Measurements from ENCODE around the gene SLC16A2. TPM values are rescaled to one million over a fixed set of nuclear protein-coding genes. Genes with fewer than 3 reads are reported as not detected.

Gene SLC16A2
- 63.1 TPM for polyA plus RNA-seq (ENCODE audit: insufficient read length)

DNA sequence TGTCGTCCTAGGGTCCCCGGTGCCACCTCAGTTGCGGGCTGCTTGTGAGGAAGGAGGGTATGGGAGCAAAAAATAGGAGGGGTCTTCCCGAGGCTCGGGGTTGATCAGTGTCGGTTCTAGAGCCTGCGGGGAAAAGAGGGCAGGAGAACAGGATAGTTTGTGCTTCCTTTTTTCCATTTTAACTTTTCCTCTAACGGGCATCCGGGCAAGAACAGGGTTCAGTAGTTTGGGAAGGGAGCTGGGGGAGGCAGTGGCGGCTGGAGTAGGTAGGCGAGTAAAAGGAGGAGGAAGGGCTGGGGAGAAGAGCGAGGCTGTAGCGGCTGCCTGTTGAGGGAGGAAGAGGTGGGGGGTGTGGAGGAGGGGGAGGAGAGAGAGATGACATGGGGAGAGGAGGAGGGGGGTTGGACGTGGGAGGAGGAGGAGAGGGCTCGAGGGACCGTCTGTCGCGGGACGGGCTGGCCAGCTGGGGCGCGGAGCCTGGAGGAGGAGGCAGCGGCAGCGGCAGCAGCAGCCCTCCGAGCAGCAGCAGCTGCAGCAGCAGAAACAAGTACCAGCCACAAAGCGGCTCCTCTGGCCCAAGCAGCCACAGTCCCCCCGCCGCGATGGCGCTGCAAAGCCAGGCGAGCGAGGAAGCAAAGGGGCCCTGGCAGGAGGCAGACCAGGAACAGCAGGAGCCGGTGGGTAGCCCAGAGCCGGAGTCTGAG lies at the start of gene SLC16A2:
TSS of gene SLC16A2 (plus strand) at position 458 of the 704 bp plus-strand sequence. CDS start at position 603, 145 bp downstream.
- peak; percentile 80 for DNase-seq

DNA sequence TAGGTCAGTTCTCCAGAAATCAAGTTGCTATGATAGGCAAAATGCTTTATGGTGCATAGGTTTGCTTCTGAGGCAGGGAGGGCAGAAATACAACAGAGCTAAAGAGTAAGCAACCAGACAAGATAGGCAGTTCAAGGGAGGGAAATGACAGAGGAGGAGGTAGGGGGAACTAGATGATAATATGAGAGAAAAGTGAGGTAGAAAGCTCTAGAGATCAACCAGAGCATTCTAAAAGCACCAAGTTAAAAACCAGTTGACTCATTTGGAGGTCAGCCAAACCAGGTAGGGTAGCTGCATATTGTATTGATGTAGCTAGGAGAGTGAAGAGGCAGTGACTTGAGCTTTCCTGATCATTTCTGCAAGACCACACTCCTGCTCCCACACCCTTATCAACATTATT lies 49.0 kb upstream of the SLC16A2 start:
- no peak for DNase-seq

DNA sequence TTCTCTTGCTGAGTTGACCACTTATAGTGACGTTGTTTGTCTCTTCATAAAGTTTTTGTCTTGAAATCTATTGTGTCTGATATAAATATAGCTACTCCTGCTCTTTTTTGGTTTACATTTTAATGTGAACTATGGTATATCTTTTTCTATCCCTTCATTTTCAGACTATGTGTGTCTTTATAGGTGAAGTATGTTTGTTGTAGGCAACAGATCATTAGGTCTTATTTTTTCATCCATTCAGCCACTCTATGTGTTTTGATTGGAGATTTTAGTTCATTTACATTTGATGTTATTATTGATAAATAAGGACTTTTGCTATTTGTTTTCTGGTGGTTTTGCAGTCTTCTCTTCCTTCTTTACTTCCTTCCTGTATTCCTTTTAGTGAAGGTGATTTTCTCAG lies 44.0 kb upstream of the SLC16A2 start:
- DNase-seq = no peak

DNA sequence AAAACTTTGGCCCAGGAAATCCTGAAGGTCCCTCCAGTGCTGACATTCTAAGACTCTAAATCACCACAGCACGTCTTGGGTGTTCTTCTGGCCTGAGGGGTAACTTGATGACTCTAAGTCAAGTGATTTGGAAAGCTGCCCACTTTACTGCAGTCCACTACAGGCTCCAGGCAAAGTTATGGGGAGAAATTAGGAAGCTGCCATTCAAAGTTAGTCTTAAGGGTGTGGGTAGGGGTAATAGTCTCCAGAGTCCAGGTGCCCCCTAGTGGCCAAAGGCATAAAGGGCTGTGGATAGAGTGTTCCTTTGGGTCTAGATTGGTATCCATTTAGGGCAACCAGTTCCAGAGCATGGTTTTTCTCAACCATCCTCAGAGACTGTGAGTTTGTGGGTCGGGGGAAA lies 38.7 kb upstream of the SLC16A2 start:
- peak; percentile 22 for DNase-seq

DNA sequence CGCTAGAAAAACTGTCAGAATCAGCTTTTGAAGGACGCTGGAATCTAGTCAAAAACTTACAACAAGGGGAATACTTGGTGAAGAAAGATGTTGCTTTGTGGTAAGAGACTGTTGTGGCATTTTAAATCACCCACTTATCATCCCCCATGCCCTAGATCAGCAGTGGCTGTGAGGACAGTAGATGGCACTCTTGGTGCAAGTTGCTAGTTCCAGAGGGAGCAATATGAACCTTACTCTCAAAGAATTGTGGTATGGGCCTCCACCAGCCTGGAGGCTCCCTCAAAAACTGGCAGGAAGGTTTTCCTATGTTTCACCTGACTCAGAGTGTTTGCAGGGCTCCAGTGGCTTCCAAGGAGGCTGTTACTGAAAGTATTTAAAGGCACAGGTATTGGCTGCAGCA lies 37.7 kb upstream of the SLC16A2 start:
- DNase-seq = peak; percentile 12

DNA sequence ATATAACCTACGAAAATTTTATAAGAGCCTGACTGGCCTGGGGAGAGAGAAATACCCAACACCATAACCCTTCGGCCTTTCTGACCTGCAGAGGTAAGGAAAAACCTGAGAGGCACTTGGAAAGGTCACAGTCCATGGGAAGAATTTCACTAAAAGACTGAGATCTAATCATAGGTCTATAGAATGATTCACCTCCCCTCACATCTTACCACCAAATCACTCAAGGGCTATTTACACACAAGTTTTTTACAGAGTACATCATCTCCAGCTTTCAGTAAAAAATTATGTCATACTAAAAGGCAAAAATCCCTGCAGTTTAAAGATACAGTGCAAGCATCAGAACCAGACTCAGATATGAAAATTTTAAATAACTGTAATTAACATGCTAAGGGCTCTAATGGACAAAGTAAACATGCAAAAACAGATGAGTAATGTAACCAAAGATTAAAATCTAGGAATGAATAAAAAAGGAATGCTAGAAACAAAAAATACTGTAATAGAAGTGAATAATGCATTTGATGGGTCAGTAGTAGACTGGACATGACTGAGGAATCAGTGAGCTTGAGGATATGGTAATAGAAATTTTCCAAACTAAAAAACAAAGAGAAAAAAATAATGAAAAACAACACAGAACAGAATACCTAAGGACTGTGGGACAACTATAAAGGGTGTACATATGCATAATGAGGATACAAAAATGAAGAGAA lies 32.1 kb upstream of the SLC16A2 start:
- DNase-seq = no peak

DNA sequence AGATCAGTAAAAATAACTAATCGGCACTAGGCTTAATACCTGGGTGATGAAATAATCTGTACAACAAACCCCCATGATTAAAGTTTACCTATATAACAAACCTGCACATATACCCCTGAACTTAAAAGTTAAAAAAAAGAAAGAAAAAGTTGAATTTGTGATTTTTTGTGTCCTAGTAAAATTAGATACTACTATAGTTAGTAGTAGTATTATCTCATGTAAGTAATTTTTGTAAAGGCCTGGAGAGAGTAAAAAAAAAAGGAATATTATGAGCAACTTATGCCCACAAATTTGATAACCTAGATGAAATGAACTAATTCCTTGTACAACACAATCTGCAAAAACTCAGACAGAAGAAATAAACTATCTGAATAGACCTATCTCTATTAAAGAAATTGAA lies 25.7 kb upstream of the SLC16A2 start:
- no peak for DNase-seq

DNA sequence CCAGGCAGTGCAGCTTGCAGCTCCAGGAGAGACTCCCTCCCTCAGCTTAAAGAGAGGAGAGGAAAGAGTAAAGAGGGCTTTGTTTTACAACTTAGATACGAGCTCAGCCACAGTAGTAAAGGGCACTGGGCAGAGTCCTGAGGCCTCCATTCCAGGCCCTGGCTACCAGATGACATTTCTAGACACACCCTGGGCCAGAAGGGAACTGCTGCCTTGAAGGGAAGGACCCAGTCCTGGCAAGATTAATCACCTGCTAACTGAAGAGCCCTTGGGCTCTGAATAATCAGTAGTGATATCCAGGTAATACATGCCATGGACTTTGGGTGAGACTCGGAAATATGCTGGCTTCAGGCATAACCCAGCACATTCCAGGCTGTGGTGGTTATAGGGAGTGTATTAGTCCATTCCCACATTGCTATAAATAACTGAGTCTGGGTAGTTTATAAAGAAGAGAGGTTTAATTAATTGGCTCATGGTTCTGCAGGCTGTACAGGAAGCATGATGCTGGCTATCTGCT lies 15.3 kb upstream of the SLC16A2 start:
- DNase-seq = no peak

DNA sequence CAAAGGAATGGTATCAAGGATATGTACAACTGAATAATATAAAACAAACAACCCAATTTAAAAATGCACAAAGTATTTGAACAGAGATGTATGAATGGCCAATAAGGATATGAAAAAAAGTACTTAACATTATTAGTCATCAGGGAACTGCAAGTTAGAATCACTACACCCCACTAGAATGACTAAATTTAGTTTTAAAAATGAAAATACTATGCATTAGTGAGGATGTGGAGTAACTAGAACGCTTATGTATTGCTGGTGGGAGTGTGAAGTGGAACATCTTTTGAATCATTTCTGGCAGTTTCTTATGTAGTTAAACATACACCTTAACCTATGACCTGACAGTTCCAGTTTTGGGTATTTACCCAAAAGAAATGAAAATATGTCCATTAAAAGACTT lies 13.0 kb upstream of the SLC16A2 start:
- no peak for DNase-seq

DNA sequence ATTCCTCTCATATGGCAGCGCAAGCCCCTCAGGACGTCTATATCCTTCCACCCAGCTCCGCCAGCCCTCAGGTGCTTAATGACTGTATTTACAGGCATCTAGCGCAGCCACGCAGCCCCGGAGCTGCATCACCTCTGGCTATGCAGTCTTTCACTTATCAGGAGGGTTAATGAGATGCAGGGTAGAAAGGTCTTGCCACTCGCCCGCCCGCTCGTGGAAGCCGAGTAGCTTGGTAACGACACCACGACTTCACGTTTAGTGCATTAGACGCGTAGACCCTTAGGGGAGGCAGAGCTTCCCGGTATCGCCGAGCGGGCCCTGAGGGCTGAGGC lies 1.5 kb upstream of the SLC16A2 start:
- no peak for DNase-seq

DNA sequence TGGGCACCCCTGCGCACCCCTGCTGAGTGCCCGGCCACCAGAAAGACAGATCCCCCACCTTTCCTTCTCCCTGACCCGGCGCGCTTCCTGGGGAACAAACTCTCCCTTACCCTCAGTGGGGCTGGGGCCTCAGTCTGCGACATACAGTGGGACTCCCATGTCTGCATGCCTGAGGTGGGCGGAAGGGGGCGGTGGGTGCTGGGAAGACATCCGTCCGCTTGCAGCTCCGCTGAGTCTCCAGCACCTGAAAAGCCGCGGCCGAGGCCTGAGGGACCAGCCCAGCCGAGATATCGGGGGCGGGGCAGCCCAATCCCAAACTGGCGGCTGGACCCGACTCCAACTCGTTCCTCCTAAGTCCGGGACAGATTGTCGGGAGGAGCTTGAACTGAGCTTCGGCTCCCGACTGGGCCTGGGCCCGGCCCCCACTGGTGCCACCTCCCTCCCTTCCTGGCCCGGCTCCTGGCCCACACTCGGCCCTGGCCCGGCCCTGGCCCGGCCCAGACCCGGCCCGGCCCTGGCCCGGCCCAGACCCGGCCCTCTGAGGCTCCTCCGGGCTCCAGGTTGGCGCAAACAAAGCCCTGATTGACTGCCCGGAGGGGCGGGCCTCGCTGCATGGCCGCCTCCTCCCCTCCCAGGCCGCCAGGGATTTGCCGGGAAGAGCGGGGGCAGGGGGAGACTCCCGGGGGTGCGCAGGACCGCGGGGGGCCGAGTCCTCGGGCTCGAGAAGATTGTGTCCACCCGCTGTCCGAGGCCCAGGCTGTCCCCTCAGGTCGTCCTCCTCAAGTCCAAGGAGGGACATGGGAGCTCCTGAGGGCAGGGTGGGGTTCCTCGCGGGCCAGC lies 877 bp upstream of the SLC16A2 start:
- DNase-seq = peak; percentile 54

DNA sequence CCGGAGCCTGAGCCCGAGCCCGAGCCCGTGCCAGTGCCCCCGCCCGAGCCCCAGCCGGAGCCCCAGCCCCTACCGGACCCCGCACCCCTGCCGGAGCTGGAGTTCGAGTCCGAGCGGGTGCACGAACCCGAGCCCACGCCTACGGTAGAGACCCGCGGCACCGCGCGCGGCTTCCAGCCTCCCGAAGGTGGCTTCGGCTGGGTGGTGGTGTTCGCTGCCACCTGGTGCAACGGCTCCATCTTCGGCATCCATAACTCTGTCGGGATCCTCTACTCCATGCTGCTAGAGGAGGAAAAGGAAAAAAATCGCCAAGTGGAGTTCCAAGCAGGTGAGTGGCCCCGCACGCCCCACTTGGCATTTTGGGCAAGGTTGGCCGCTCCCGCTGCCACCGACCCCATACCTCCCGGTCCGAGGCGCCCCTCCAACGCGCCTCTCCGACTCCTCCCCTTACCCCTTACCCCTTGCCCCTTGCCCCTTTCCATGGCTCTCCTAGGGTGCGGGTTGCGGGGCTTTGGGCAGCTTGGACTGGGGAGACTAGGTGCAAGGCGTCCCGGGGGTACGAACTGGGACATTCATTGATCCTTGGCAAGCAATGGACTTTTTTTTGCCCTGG lies 553 bp downstream of the SLC16A2 start:
- no peak for DNase-seq

DNA sequence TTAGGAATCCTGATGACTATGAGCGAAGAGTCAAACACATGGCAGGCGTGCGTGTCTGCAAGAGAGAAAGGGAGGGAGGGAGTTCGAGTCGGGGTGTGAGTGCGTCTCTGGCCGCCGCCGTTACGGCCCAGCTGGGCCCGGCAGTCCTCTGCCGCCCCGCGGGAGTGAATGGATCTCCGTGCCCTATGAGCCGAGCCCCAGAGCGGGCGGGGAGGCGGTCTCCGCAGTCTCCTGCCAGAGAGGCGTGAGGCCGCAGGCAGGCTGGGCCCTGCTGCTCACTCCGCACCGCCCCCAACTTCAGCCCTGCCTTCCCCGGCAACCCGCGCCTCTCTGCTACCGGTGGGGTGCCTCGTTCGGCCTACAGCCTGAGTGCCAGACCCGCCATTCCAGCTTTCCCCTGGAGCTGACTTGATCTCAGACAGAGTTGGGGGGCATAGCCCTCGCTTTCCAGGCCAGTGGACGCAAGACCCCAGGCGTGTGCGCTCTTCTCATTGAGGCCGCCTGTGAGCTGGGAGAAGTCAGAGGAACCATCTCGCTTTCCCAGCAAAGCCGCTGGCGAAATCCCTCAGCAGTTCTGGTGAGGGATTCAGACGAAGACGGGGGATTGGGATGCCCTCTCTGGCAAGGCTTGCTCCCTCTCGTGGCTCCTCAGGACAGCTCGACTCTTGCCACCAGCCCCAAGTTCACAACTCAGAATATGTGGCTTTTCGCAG lies 1.4 kb downstream of the SLC16A2 start:
- peak; percentile 37 for DNase-seq

DNA sequence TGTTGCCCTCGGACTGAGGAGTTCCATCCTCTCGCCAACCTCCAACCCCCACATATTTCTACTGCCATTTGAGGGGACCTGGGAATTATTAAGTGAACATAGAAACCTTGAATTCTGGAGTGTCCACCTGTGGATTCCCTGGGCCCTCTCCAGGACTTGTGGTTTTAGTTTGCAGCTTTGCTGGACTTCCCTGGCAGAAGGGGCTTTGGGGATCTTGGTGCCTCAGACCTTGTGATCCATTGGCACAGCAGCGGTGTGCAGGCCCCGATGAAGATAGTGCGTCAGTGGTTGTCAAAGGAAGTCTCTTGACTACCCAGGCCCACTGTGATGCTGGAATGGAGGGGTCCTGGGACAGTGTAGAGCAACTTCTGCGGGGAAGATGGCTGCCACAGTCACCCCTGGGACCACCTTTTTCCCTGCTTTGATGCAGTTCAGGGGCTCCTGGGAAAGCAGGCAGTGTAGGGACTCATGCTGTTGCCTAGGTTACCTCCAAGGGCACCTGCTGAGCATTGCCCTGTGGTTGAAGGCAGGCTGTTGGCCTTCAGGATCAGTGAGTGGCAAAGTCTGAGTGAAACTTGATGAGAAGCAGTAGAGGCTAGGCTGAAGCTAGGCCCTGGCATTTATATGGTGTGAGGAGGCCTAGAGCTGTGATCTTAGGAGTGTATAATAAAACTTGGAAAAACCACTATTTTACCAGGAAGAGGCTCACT lies 2.2 kb downstream of the SLC16A2 start:
- DNase-seq = no peak

DNA sequence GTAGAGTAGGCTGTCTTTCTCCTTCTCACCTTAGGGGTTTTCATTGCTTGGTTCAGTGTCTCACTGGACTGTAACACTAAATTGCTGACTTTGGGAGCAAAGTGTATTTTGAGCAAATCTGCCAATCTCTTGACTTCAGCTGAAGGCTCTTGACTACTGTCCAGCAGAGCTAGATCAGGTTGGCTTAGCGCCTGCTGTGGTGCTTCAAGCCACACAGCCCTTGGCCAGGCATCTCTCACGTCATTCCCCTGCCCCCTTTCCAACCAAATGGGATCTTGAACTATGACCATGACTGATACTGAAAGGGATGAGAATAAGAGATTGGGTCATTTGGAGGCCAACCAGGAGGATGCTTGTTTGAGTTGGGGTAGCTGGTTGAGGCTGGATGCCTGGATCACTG lies 4.8 kb downstream of the SLC16A2 start:
- DNase-seq = no peak

DNA sequence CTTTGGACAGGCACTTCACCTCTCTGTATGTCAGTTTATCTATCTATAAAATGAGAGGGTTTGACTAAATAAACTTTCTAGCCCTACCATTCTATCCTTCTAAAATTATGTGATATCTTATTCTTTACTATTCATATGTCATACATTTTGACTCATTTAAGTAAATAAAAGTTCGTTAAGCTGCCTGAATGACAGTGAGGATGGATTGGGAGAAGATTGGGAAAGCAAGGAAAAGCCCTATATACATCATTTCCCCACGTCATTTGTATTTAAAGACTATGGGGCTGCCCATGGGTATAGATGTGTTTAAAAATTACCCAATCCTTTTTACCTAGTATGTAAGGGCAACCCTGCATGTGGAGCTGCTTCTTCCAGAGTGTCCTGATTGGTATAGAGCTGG lies 5.3 kb downstream of the SLC16A2 start:
- DNase-seq = no peak

DNA sequence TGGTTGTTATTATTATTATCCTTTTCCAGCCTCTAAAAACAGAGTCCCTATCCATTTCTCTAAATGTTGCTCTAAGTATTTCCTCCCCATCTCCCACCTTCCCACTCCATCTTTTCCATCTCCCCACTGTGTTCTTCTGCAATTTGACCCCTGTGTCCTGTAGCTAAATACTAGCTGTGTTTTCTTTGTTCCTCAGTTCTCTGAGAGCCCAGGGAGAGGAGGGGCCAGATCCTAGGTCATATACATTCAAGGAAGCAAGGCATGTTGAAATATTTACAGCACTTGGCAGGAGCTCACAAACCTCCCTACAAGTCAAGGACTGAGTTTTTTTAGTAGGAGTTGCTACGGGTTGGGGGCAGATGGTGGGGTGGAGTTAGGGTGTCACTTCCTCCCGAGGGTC lies 10.5 kb downstream of the SLC16A2 start:
- DNase-seq = no peak

DNA sequence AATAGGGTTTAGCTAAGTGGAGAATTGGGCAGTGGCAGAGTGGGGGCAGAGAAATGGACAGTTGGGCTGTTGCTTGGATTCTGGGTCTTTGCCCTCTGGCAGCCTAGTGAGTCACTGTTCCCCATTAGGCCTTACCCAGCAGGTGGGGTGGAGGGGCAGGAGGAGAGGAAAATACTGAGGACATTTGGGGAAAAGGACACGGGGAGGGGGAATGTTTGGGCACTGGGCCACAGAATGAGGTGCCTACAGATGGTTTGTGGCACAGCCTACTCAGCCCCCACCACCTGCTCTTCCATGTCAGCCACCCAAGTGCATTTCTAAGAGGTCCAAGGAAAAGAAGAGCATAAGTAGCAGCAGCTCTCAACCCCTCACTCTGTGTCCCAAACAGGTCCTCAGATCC lies 13.0 kb downstream of the SLC16A2 start:
- DNase-seq = no peak

DNA sequence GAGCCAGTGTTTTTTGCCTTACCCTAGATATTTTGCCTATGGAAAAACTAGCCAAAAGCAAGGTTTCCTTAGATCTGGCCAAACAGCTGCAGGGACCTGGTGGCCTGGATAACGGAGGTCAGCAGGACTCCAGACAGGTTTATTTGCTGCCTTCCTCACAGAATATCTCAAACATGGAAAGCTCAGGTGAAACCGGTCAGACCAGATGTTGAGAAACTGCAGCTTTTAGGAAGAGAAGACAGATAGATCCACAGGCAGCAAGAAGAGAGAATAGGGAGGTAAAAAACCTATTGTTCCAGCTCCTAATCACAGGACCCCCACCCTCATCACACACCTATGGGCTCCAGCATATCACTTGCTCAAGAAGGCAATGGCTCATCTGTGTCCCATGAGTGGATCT lies 16.2 kb downstream of the SLC16A2 start:
- DNase-seq = no peak

DNA sequence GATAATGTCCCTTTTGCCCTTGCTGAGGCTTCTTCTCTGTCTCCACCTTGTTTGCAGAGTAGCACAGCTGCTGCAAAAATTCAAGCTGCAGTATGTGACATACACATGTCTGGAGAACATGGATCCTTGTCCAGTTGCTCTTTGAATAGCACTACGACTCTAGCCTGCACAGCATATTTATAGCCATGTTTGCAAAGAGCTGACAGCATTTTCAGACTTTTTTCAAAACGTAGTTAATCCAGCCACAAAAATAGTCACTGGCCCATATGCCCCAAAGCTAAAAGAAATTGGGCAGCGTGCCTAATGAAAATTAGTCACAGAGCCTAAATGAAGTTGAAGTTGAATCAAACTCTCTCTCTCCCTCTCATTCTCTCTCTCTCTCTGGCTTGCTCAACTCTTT lies 17.5 kb downstream of the SLC16A2 start:
- DNase-seq = no peak

DNA sequence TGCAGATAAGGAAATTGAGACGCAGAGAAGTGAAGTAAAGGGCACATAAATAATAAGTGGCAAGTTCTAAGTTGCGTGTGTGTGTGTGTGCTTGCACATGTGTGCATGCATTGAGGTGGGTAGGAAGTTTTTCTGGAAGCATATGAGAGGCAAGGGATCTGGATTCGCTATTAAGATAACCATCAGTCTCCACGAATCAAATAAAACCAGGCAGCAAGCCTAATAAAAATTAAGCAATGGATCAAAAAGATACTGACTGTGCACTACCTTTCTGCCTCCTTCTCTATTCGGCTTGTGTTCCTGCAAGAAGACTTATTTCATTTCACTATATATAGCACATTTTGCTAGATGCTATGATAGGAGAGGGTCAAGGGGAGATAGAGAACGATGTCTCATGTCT lies 23.8 kb downstream of the SLC16A2 start:
- no peak for DNase-seq

DNA sequence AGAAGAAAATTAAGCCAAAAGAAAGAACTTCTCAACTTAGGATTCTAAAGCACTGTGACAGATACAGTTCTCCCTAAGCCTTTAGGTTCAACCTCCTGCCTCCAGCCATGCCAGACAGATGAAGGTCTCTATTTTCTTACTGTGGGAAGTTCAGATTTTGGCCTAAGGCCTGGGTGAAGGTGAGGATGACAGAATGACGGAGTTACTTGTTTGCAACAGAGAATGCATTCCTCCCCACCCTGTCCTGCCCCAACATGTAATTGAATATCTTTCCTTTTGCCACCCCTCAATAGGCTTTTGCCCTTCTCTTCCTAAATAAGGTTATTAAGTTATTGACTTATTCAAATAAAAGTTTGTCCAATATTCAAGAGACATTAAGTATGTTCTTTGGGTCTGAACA lies 25.6 kb downstream of the SLC16A2 start:
- no peak for DNase-seq
